Measurements from ENCODE around the gene PNPLA3.

DNA sequence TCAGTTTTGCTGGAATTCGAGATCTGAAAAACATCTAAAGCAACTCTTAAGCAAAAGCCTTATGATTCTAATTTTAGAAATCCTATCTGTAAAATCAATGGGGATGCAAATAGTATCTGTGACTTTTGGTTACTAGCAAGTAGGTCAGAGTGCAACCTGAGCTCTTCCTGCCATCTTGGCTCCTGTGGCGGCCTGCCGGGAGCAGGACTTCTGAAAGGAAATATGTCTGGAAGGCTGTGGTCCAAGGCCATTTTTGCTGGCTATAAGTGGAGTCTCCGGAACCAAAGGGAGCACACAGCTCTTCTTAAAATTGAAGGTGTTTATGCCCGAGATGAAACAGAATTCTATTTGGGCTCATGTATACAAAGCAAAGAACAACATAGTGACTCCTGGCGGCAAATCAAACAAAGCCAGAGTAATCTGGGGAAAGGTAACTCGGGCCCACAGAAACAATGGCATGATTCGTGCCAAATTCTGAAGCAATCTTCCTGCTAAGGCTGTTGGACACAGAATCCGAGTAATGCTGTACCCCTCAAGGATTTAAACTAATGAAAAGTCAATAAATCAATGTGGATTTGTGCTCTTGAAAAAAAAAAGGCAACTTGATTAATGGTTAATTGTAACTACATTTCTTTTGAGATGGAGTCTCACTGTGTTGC is 33.3 kb downstream of the PNPLA3 start:
- TF ChIP-seq, protein P1, sequence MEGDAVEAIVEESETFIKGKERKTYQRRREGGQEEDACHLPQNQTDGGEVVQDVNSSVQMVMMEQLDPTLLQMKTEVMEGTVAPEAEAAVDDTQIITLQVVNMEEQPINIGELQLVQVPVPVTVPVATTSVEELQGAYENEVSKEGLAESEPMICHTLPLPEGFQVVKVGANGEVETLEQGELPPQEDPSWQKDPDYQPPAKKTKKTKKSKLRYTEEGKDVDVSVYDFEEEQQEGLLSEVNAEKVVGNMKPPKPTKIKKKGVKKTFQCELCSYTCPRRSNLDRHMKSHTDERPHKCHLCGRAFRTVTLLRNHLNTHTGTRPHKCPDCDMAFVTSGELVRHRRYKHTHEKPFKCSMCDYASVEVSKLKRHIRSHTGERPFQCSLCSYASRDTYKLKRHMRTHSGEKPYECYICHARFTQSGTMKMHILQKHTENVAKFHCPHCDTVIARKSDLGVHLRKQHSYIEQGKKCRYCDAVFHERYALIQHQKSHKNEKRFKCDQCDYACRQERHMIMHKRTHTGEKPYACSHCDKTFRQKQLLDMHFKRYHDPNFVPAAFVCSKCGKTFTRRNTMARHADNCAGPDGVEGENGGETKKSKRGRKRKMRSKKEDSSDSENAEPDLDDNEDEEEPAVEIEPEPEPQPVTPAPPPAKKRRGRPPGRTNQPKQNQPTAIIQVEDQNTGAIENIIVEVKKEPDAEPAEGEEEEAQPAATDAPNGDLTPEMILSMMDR (optimal IDR thresholded peaks at IDR 0.05 in 1 of 3, IDR thresholded peaks at IDR 0.05 in 1 of 3, conservative IDR thresholded peaks at IDR 0.05 in 1 of 3; ENCODE audit: extremely low read depth in 1 of 3, insufficient read depth in 2 of 3, low read length in 3 of 3): no peak
- TF ChIP-seq EZH2 (IDR thresholded peaks at IDR 0.05; ENCODE audit: low read length): no peak

All from keratinocyte (primary cell).